ENCODE measurements around the gene KRT33A. TPM values are rescaled to one million over a fixed set of nuclear protein-coding genes. Genes with fewer than 3 reads are reported as not detected.

Gene KRT33A
- total and polyA plus RNA-seq, 2 experiments from 2014 or later, result not detected

- H3K79me2 ChIP-seq (ENCODE audit: insufficient read depth), result no peaks in the 10 kb centered on the region
- no peak overlapping the region for H3K9ac ChIP-seq
- H3K27me3 ChIP-seq (replicated peaks; ENCODE audit: insufficient read depth), result no peaks in the 10 kb centered on the region
- 95 to 97% methylated on average over 5 to 7 of the region's 7 CpGs for WGBS, 2 experiments (ENCODE audit: low coverage in 1 of 2, low lambda C conversion rate in 2 of 2, missing lambda C conversion rate in 2 of 2)
- DNase-seq, result no peak
- no peaks in the 10 kb centered on the region for H3F3A ChIP-seq (ENCODE audit: insufficient read depth)
- in situ Hi-C loops (cut with MboI), result loop anchor here (10.0 to 25.0 kb wide), 2 partner anchors 334 to 423 kb away; no protein-coding TSS in a partner anchor
- no peaks in the 10 kb centered on the region for H3K9me2 ChIP-seq (ENCODE audit: insufficient read depth)
- H4K20me1 ChIP-seq (ENCODE audit: insufficient read depth), result no peaks in the 10 kb centered on the region
- H3K4me1 ChIP-seq (ENCODE audit: insufficient read depth), result no peaks in the 10 kb centered on the region
- no peak overlapping the region for H3K4me3 ChIP-seq
- no peak overlapping the region for H3K4me2 ChIP-seq (ENCODE audit: unreplicated experiment)
- H3K9me3 ChIP-seq (ENCODE audit: low read depth), result no peaks in the 10 kb centered on the region
- no peak overlapping the region for H2AFZ ChIP-seq
- H3K36me3 ChIP-seq (ENCODE audit: low read depth), result no peaks in the 10 kb centered on the region
- no peak overlapping the region for H3K27ac ChIP-seq
- no peak for TF ChIP-seq EZH2phosphoT487 (IDR thresholded peaks at IDR 0.05; ENCODE audit: insufficient read depth, low read depth)
- TF ChIP-seq EZH2 (IDR thresholded peaks at IDR 0.05; ENCODE audit: insufficient read depth, poor library complexity, severe bottlenecking), result no peak
These were observed 22.4 kb downstream of the KRT33A start for GRCh38 chr17:41328207-41328606.

- Histone ChIP-seq H3F3A (ENCODE audit: insufficient read depth) (no peaks in the 10 kb centered on the region), H3K4me2 (ENCODE audit: unreplicated experiment) (no peak overlapping the region), H3K27ac (no peak overlapping the region), H3K4me3 (no peak overlapping the region), H3K9me3 (ENCODE audit: low read depth) (no peaks in the 10 kb centered on the region), H3K36me3 (ENCODE audit: low read depth) (no peaks in the 10 kb centered on the region), H3K4me1 (ENCODE audit: insufficient read depth) (0 out of 2 replicates have a peak, but pooled peaks cover 2% of the 10 kb centered on the region), H3K9me2 (ENCODE audit: insufficient read depth) (no peaks in the 10 kb centered on the region), H3K27me3 (replicated peaks; ENCODE audit: insufficient read depth) (no peaks in the 10 kb centered on the region), H2AFZ (no peak overlapping the region), H3K79me2 (ENCODE audit: insufficient read depth) (no peaks in the 10 kb centered on the region), H4K20me1 (ENCODE audit: insufficient read depth) (no peaks in the 10 kb centered on the region), H3K9ac (no peak overlapping the region)
- 90 to 92% methylated on average over 6 to 8 of the region's 8 CpGs for WGBS, 2 experiments (ENCODE audit: low coverage in 1 of 2, low lambda C conversion rate in 2 of 2, missing lambda C conversion rate in 2 of 2)
- TF ChIP-seq EZH2 (IDR thresholded peaks at IDR 0.05; ENCODE audit: insufficient read depth, poor library complexity, severe bottlenecking), result no peak
- no peak for TF ChIP-seq EZH2phosphoT487 (IDR thresholded peaks at IDR 0.05; ENCODE audit: insufficient read depth, low read depth)
- no peak for DNase-seq
- in situ Hi-C loops (cut with MboI), result loop anchor here (10.0 to 25.0 kb wide), 2 partner anchors 335 to 423 kb away; no protein-coding TSS in a partner anchor
These were observed 23.1 kb downstream of the KRT33A start for GRCh38 chr17:41327411-41328120.

DNA sequence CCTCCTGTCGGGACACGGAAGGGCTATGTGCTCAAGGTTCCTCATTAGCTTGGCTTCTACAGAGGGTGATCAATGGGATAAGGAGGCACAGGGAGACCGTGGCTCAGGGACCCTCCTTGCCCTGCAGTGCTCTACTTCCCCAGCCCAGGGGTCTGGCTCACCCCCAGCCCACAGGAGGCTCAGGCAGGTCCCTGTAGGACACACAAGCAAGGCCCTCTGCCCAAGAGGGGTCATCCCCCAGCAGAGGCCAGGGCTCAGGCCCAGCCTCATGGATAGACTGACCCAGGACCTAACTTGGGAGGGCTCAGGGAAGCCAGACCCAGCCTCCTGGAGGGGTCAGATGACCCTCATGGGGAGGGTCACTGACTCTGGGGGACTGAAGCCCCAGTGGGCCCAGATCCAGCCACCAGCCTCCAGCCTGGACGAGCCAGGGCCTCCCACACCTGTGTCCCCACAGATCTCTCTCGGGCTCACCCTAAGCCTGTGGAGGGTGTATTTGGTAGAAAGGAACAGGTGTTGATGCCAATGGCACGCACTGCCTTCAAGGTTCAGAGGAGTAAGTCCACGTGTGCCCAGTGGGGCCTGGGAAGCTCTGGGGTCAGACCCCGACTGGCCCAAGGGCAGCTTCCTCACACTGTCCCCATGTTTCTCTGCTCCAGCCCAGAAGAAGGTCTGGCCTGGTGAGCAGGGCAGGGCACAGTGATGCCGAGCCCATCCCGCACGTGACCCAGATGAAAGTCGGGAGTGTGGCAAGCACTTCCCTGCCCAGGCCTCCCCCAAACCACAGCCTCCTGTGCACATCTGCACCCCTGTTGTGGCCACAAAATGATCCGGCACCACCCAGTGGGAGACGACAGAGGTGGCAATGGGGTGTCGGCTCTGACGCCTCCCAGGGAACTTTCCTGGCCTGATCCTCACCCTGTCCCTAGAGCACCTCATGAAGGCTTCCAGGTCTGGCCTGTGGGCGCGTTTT is 24.2 kb downstream of the KRT33A start:
- Histone ChIP-seq H3K9ac (no peak overlapping the region), H3K4me3 (no peak overlapping the region), H3F3A (ENCODE audit: insufficient read depth) (no peaks in the 10 kb centered on the region), H3K4me1 (ENCODE audit: insufficient read depth) (peaks cover 9% of the 10 kb centered on the region), H4K20me1 (ENCODE audit: insufficient read depth) (no peaks in the 10 kb centered on the region), H3K79me2 (ENCODE audit: insufficient read depth) (no peaks in the 10 kb centered on the region), H3K36me3 (ENCODE audit: low read depth) (no peaks in the 10 kb centered on the region), H3K9me2 (ENCODE audit: insufficient read depth) (no peaks in the 10 kb centered on the region), H2AFZ (no peak overlapping the region), H3K27me3 (replicated peaks; ENCODE audit: insufficient read depth) (no peaks in the 10 kb centered on the region), H3K27ac (no peak overlapping the region), H3K4me2 (ENCODE audit: unreplicated experiment) (no peak overlapping the region), H3K9me3 (ENCODE audit: low read depth) (no peaks in the 10 kb centered on the region)
- in situ Hi-C loops (cut with MboI), result loop anchor here (10.0 to 25.0 kb wide), 2 partner anchors 336 to 422 kb away; no protein-coding TSS in a partner anchor
- WGBS, 2 experiments (ENCODE audit: low coverage in 1 of 2, low lambda C conversion rate in 2 of 2, missing lambda C conversion rate in 2 of 2), result 94 to 98% methylated on average over 18 of the region's 18 CpGs
- TF ChIP-seq EZH2phosphoT487 (IDR thresholded peaks at IDR 0.05; ENCODE audit: insufficient read depth, low read depth) (no peak), EZH2 (IDR thresholded peaks at IDR 0.05; ENCODE audit: insufficient read depth, poor library complexity, severe bottlenecking) (no peak)
- DNase-seq, result no peak

DNA sequence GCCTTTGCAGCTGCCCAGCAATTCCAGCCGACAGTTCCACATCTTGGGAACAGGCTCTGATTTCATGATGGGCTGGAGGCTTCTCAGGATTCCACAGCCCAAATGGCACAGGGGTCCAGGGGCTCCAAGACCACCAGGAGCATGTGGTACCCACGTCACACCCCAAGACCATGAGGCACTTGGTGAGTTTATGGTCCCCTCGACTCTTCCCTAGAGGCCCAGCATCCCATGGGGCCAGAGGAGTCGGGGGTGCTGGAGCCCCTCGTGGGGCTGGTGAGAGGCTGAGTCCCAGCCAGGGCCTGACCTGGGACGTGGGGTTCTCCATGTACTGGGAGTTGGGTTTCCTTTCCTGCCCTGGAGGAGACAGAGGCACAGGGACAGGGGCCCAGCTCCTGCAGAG is 25.0 kb downstream of the KRT33A start:
- H3F3A ChIP-seq (ENCODE audit: insufficient read depth), result no peaks in the 10 kb centered on the region
- no peak overlapping the region for H3K9ac ChIP-seq
- H3K4me3 ChIP-seq, result no peak overlapping the region
- H3K27me3 ChIP-seq (replicated peaks; ENCODE audit: insufficient read depth), result no peaks in the 10 kb centered on the region
- in situ Hi-C loops (cut with MboI), result loop anchor here (10.0 to 25.0 kb wide), 2 partner anchors 337 to 421 kb away; no protein-coding TSS in a partner anchor
- no peak overlapping the region for H3K27ac ChIP-seq
- no peak overlapping the region for H3K4me2 ChIP-seq (ENCODE audit: unreplicated experiment)
- no peaks in the 10 kb centered on the region for H3K36me3 ChIP-seq (ENCODE audit: low read depth)
- peaks cover 9% of the 10 kb centered on the region for H3K4me1 ChIP-seq (ENCODE audit: insufficient read depth)
- TF ChIP-seq EZH2phosphoT487 (IDR thresholded peaks at IDR 0.05; ENCODE audit: insufficient read depth, low read depth) (no peak), EZH2 (IDR thresholded peaks at IDR 0.05; ENCODE audit: insufficient read depth, poor library complexity, severe bottlenecking) (no peak)
- H2AFZ ChIP-seq, result no peak overlapping the region
- no peak for DNase-seq
- 93 to 95% methylated on average over 6 of the region's 6 CpGs for WGBS, 2 experiments (ENCODE audit: low coverage in 1 of 2, low lambda C conversion rate in 2 of 2, missing lambda C conversion rate in 2 of 2)
- H3K9me2 ChIP-seq (ENCODE audit: insufficient read depth), result no peaks in the 10 kb centered on the region
- H4K20me1 ChIP-seq (ENCODE audit: insufficient read depth), result no peaks in the 10 kb centered on the region
- no peaks in the 10 kb centered on the region for H3K79me2 ChIP-seq (ENCODE audit: insufficient read depth)
- H3K9me3 ChIP-seq (ENCODE audit: low read depth), result peaks cover under 1% of the 10 kb centered on the region

Measured in GM23248 (cell line).